ENCODE data around the gene GUCY2F.

GUCY2F gene

GRCh38 chrX:109343671-109344070 lies 138.2 kb downstream of the GUCY2F start:
- no peak for DNase-seq
- Histone ChIP-seq H3K4me3 (ENCODE audit: low read length) (no peak overlapping the region), H3K9ac (ENCODE audit: low read length) (no peak overlapping the region), H3K79me2 (ENCODE audit: low read length) (no peaks in the 10 kb centered on the region), H3K4me1 (ENCODE audit: low read length) (no peaks in the 10 kb centered on the region), H3K4me2 (ENCODE audit: low read depth, low read length) (no peak overlapping the region), H3K36me3 (replicated peaks; ENCODE audit: insufficient read depth, low read length) (no peaks in the 10 kb centered on the region), H4K20me1 (ENCODE audit: insufficient read depth, low read length) (no peaks in the 10 kb centered on the region), H3K9me2 (replicated peaks; ENCODE audit: insufficient read depth, low read length) (no peaks in the 10 kb centered on the region), H3F3A (ENCODE audit: insufficient read depth, low read length) (no peaks in the 10 kb centered on the region), H2AFZ (ENCODE audit: low read length) (no peak overlapping the region), H3K27ac (ENCODE audit: low read length) (no peak overlapping the region), H3K9me3 (replicated peaks; ENCODE audit: insufficient read depth, low read length) (no peaks in the 10 kb centered on the region), H3K27me3 (replicated peaks; ENCODE audit: insufficient read depth, low read length) (no peaks in the 10 kb centered on the region)
- TF ChIP-seq EZH2phosphoT487 (IDR thresholded peaks at IDR 0.05; ENCODE audit: low read length) (no peak), EZH2 (optimal IDR thresholded peaks at IDR 0.05; ENCODE audit: low read depth, low read length) (no peak), CTCF (IDR thresholded peaks at IDR 0.05; ENCODE audit: low read length) (no peak)

GRCh38 chrX:109336141-109336540 lies 145.7 kb downstream of the GUCY2F start:
- H3K4me2 ChIP-seq (ENCODE audit: low read depth, low read length) = no peak overlapping the region
- no peak for DNase-seq
- no peaks in the 10 kb centered on the region for H3K4me1 ChIP-seq (ENCODE audit: low read length)
- H3K9me3 ChIP-seq (replicated peaks; ENCODE audit: insufficient read depth, low read length) = no peaks in the 10 kb centered on the region
- no peaks in the 10 kb centered on the region for H4K20me1 ChIP-seq (ENCODE audit: insufficient read depth, low read length)
- no peaks in the 10 kb centered on the region for H3K9me2 ChIP-seq (replicated peaks; ENCODE audit: insufficient read depth, low read length)
- no peak overlapping the region for H3K9ac ChIP-seq (ENCODE audit: low read length)
- H2AFZ ChIP-seq (ENCODE audit: low read length) = no peak overlapping the region
- TF ChIP-seq CTCF (IDR thresholded peaks at IDR 0.05; ENCODE audit: low read length) = no peak
- TF ChIP-seq EZH2 (optimal IDR thresholded peaks at IDR 0.05; ENCODE audit: low read depth, low read length) = no peak
- no peak for TF ChIP-seq EZH2phosphoT487 (IDR thresholded peaks at IDR 0.05; ENCODE audit: low read length)
- no peaks in the 10 kb centered on the region for H3K36me3 ChIP-seq (replicated peaks; ENCODE audit: insufficient read depth, low read length)
- no peaks in the 10 kb centered on the region for H3K27me3 ChIP-seq (replicated peaks; ENCODE audit: insufficient read depth, low read length)
- no peak overlapping the region for H3K27ac ChIP-seq (ENCODE audit: low read length)
- H3F3A ChIP-seq (ENCODE audit: insufficient read depth, low read length) = no peaks in the 10 kb centered on the region
- H3K79me2 ChIP-seq (ENCODE audit: low read length) = no peaks in the 10 kb centered on the region
- no peak overlapping the region for H3K4me3 ChIP-seq (ENCODE audit: low read length)

GRCh38 chrX:109327251-109327650 lies 154.6 kb downstream of the GUCY2F start:
- Histone ChIP-seq H3K27ac (ENCODE audit: low read length) (no peak overlapping the region), H2AFZ (ENCODE audit: low read length) (no peak overlapping the region), H3K9me2 (replicated peaks; ENCODE audit: insufficient read depth, low read length) (no peaks in the 10 kb centered on the region), H4K20me1 (ENCODE audit: insufficient read depth, low read length) (no peaks in the 10 kb centered on the region), H3K4me2 (ENCODE audit: low read depth, low read length) (no peak overlapping the region), H3K27me3 (replicated peaks; ENCODE audit: insufficient read depth, low read length) (no peaks in the 10 kb centered on the region), H3K4me1 (ENCODE audit: low read length) (no peaks in the 10 kb centered on the region), H3K79me2 (ENCODE audit: low read length) (no peaks in the 10 kb centered on the region), H3K36me3 (replicated peaks; ENCODE audit: insufficient read depth, low read length) (no peaks in the 10 kb centered on the region), H3K4me3 (ENCODE audit: low read length) (no peak overlapping the region), H3K9me3 (replicated peaks; ENCODE audit: insufficient read depth, low read length) (no peaks in the 10 kb centered on the region), H3K9ac (ENCODE audit: low read length) (no peak overlapping the region), H3F3A (ENCODE audit: insufficient read depth, low read length) (no peaks in the 10 kb centered on the region)
- TF ChIP-seq EZH2phosphoT487 (IDR thresholded peaks at IDR 0.05; ENCODE audit: low read length) = no peak
- no peak for TF ChIP-seq CTCF (IDR thresholded peaks at IDR 0.05; ENCODE audit: low read length)
- TF ChIP-seq EZH2 (optimal IDR thresholded peaks at IDR 0.05; ENCODE audit: low read depth, low read length) = no peak
- no peak for DNase-seq

Data from MM.1S (cell line).